Measurements from ENCODE around the gene MXRA8. TPM values are rescaled to one million over a fixed set of nuclear protein-coding genes. Genes with fewer than 3 reads are reported as not detected.

Gene MXRA8
- total and polyA plus RNA-seq, 5 donors from 2014 or later = 0.17 TPM; not detected in 4

- DNase-seq = no peak
- Histone ChIP-seq H3K27me3 (ENCODE audit: control insufficient read depth, insufficient read depth, low read length) (no peaks in the 10 kb centered on the region), H3K36me3 (ENCODE audit: control insufficient read depth, insufficient read depth, low read length) (no peaks in the 10 kb centered on the region), H3K4me1 (ENCODE audit: control insufficient read depth, insufficient read depth, low read length, poor library complexity, severe bottlenecking) (peaks cover 31% of the 10 kb centered on the region), H3K27ac (ENCODE audit: insufficient read depth, low read length, poor library complexity, severe bottlenecking) (no peak overlapping the region), H3K4me3 (ENCODE audit: low read depth, low read length) (no peak overlapping the region), H3K9me3 (ENCODE audit: control insufficient read depth in 2 of 2, low read length in 2 of 2) (no peaks in the 10 kb centered on the region)
- Mint-ChIP-seq H3K36me3 (no peaks in the 10 kb centered on the region), H3K27ac (no peak overlapping the region), H3K27me3 (no peaks in the 10 kb centered on the region), H3K4me1 (peaks cover 0 to 36% (median 8%) of the 10 kb centered on the region in 4 donors), H3K9me3 (no peaks in the 10 kb centered on the region), H3K4me3 (peak overlapping the region; percentile 10 to 43 (median 38))
- no peak for ATAC-seq (ENCODE audit: low read depth in 2 of 2)
Observed at GRCh38 chr1:1327291-1327690, 31.1 kb downstream of the MXRA8 start.

- no peaks in the 10 kb centered on the region for H3K36me3 Mint-ChIP-seq
- no peaks in the 10 kb centered on the region for H3K36me3 ChIP-seq (ENCODE audit: control insufficient read depth, insufficient read depth, low read length)
- H3K27ac ChIP-seq (ENCODE audit: insufficient read depth, low read length, poor library complexity, severe bottlenecking) = peak overlapping the region; percentile 78
- H3K4me1 ChIP-seq (ENCODE audit: control insufficient read depth, insufficient read depth, low read length, poor library complexity, severe bottlenecking) = peaks cover 43% of the 10 kb centered on the region
- peak overlapping the region in 2 of 3 donors; percentile 48 to 65 for H3K27ac Mint-ChIP-seq
- peaks cover 0 to 45% (median 8%) of the 10 kb centered on the region in 4 donors for H3K4me1 Mint-ChIP-seq
- peak overlapping the region; percentile 61 for H3K4me3 ChIP-seq (ENCODE audit: low read depth, low read length)
- no peaks in the 10 kb centered on the region for H3K27me3 Mint-ChIP-seq
- no peaks in the 10 kb centered on the region for H3K9me3 Mint-ChIP-seq
- ATAC-seq (ENCODE audit: low read depth in 2 of 2) (no peak), DNase-seq (peak in 1 of 3 donors; percentile 61)
- no peaks in the 10 kb centered on the region for H3K27me3 ChIP-seq (ENCODE audit: control insufficient read depth, insufficient read depth, low read length)
- no peaks in the 10 kb centered on the region for H3K9me3 ChIP-seq (ENCODE audit: control insufficient read depth in 2 of 2, low read length in 2 of 2)
- peak overlapping the region; percentile 75 to 89 (median 83) for H3K4me3 Mint-ChIP-seq
Observed at GRCh38 chr1:1326075-1326605, 32.2 kb downstream of the MXRA8 start.

- DNase-seq = peak in 1 of 3 donors; percentile 49
- Mint-ChIP-seq H3K9me3 (no peaks in the 10 kb centered on the region), H3K4me3 (peak overlapping the region; percentile 75 to 89 (median 83)), H3K36me3 (no peaks in the 10 kb centered on the region), H3K27ac (peak overlapping the region in 2 of 3 donors; percentile 12 to 67), H3K27me3 (no peaks in the 10 kb centered on the region), H3K4me1 (peaks cover 0 to 45% (median 8%) of the 10 kb centered on the region in 4 donors)
- Histone ChIP-seq H3K36me3 (ENCODE audit: control insufficient read depth, insufficient read depth, low read length) (peaks cover 3% of the 10 kb centered on the region), H3K4me1 (ENCODE audit: control insufficient read depth, insufficient read depth, low read length, poor library complexity, severe bottlenecking) (peaks cover 43% of the 10 kb centered on the region), H3K9me3 (ENCODE audit: control insufficient read depth in 2 of 2, low read length in 2 of 2) (no peaks in the 10 kb centered on the region), H3K27ac (ENCODE audit: insufficient read depth, low read length, poor library complexity, severe bottlenecking) (peak overlapping the region; percentile 78), H3K27me3 (ENCODE audit: control insufficient read depth, insufficient read depth, low read length) (no peaks in the 10 kb centered on the region), H3K4me3 (ENCODE audit: low read depth, low read length) (peak overlapping the region; percentile 61)
- ATAC-seq (ENCODE audit: low read depth in 2 of 2) = no peak
Observed at GRCh38 chr1:1325288-1326074, 32.9 kb downstream of the MXRA8 start.

- H3K27ac ChIP-seq (ENCODE audit: insufficient read depth, low read length, poor library complexity, severe bottlenecking) = peak within 1 kb of the TSS; percentile 78
- H3K4me1 Mint-ChIP-seq = peaks cover 0 to 51% (median 8%) of the 10 kb centered on the region in 4 donors
- H3K9me3 ChIP-seq (ENCODE audit: control insufficient read depth in 2 of 2, low read length in 2 of 2) = no peaks in the 10 kb centered on the region
- ATAC-seq (ENCODE audit: low read depth in 2 of 2) (peak; percentile 83 to 86), DNase-seq (peak; percentile 94 to 96 (median 94))
- H3K4me3 ChIP-seq (ENCODE audit: low read depth, low read length) = peak within 1 kb of the TSS; percentile 61
- no peaks in the 10 kb centered on the region for H3K27me3 ChIP-seq (ENCODE audit: control insufficient read depth, insufficient read depth, low read length)
- H3K27me3 Mint-ChIP-seq = no peaks in the 10 kb centered on the region
- H3K36me3 ChIP-seq (ENCODE audit: control insufficient read depth, insufficient read depth, low read length) = peaks cover 11% of the 10 kb centered on the region
- H3K36me3 Mint-ChIP-seq = no peaks in the 10 kb centered on the region
- peak within 1 kb of the TSS; percentile 86 to 93 (median 92) for H3K4me3 Mint-ChIP-seq
- peaks cover 43% of the 10 kb centered on the region for H3K4me1 ChIP-seq (ENCODE audit: control insufficient read depth, insufficient read depth, low read length, poor library complexity, severe bottlenecking)
- H3K27ac Mint-ChIP-seq = peak within 1 kb of the TSS; percentile 63 to 91 (median 90)
- H3K9me3 Mint-ChIP-seq = no peaks in the 10 kb centered on the region
Observed at GRCh38 chr1:1324524-1325287, 33.6 kb downstream of the MXRA8 start, which contains the start of the genes CPTP and INTS11. Gene CPTP (plus strand): TSS chr1:1324802. CDS start chr1:1326911, 2,109 bp downstream. Gene INTS11 (minus strand): TSS chr1:1324660. CDS start chr1:1324608, 52 bp downstream.

- DNase-seq (no peak), ATAC-seq (ENCODE audit: low read depth in 2 of 2) (peak in 1 of 2 donors; percentile 16)
- Mint-ChIP-seq H3K9me3 (no peaks in the 10 kb centered on the region), H3K27me3 (no peaks in the 10 kb centered on the region), H3K36me3 (peaks cover 5% of the 10 kb centered on the region), H3K4me1 (peaks cover 0 to 54% (median 8%) of the 10 kb centered on the region in 4 donors), H3K4me3 (peak overlapping the region in 3 of 4 donors; percentile 70 to 92 (median 89)), H3K27ac (peak overlapping the region in 1 of 3 donors; percentile 41)
- peak overlapping the region; percentile 78 for H3K27ac ChIP-seq (ENCODE audit: insufficient read depth, low read length, poor library complexity, severe bottlenecking)
- no peaks in the 10 kb centered on the region for H3K9me3 ChIP-seq (ENCODE audit: control insufficient read depth in 2 of 2, low read length in 2 of 2)
- H3K4me3 ChIP-seq (ENCODE audit: low read depth, low read length) = no peak overlapping the region
- peaks cover 43% of the 10 kb centered on the region for H3K4me1 ChIP-seq (ENCODE audit: control insufficient read depth, insufficient read depth, low read length, poor library complexity, severe bottlenecking)
- H3K36me3 ChIP-seq (ENCODE audit: control insufficient read depth, insufficient read depth, low read length) = peaks cover 14% of the 10 kb centered on the region
- H3K27me3 ChIP-seq (ENCODE audit: control insufficient read depth, insufficient read depth, low read length) = no peaks in the 10 kb centered on the region
Observed at GRCh38 chr1:1324084-1324523, 34.3 kb downstream of the MXRA8 start.

- Mint-ChIP-seq H3K9me3 (no peaks in the 10 kb centered on the region), H3K27me3 (no peaks in the 10 kb centered on the region), H3K4me1 (peaks cover 0 to 55% (median 8%) of the 10 kb centered on the region in 4 donors), H3K36me3 (peaks cover 5% of the 10 kb centered on the region), H3K27ac (peak overlapping the region; percentile 56 to 91 (median 81)), H3K4me3 (peak overlapping the region; percentile 54 to 92 (median 88))
- DNase-seq (no peak), ATAC-seq (ENCODE audit: low read depth in 2 of 2) (no peak)
- Histone ChIP-seq H3K27me3 (ENCODE audit: control insufficient read depth, insufficient read depth, low read length) (no peaks in the 10 kb centered on the region), H3K4me1 (ENCODE audit: control insufficient read depth, insufficient read depth, low read length, poor library complexity, severe bottlenecking) (peaks cover 43% of the 10 kb centered on the region), H3K9me3 (ENCODE audit: control insufficient read depth in 2 of 2, low read length in 2 of 2) (no peaks in the 10 kb centered on the region), H3K36me3 (ENCODE audit: control insufficient read depth, insufficient read depth, low read length) (peaks cover 25% of the 10 kb centered on the region), H3K27ac (ENCODE audit: insufficient read depth, low read length, poor library complexity, severe bottlenecking) (no peak overlapping the region), H3K4me3 (ENCODE audit: low read depth, low read length) (peak overlapping the region; percentile 13)
Observed at GRCh38 chr1:1322952-1323351, 35.4 kb downstream of the MXRA8 start.

GRCh38 chr1:1322418-1322817 lies 35.9 kb downstream of the MXRA8 start:
- Mint-ChIP-seq H3K27ac (peak overlapping the region in 1 of 3 donors; percentile 51), H3K4me3 (peak overlapping the region; percentile 33 to 86 (median 72)), H3K9me3 (no peaks in the 10 kb centered on the region), H3K4me1 (peaks cover 0 to 54% (median 8%) of the 10 kb centered on the region in 4 donors), H3K27me3 (no peaks in the 10 kb centered on the region), H3K36me3 (peaks cover 5% of the 10 kb centered on the region)
- no peak for DNase-seq
- Histone ChIP-seq H3K27ac (ENCODE audit: insufficient read depth, low read length, poor library complexity, severe bottlenecking) (no peak overlapping the region), H3K36me3 (ENCODE audit: control insufficient read depth, insufficient read depth, low read length) (peaks cover 28% of the 10 kb centered on the region), H3K4me3 (ENCODE audit: low read depth, low read length) (no peak overlapping the region), H3K27me3 (ENCODE audit: control insufficient read depth, insufficient read depth, low read length) (no peaks in the 10 kb centered on the region), H3K9me3 (ENCODE audit: control insufficient read depth in 2 of 2, low read length in 2 of 2) (no peaks in the 10 kb centered on the region), H3K4me1 (ENCODE audit: control insufficient read depth, insufficient read depth, low read length, poor library complexity, severe bottlenecking) (peaks cover 43% of the 10 kb centered on the region)
- no peak for ATAC-seq (ENCODE audit: low read depth in 2 of 2)
